NOMO-1 treated with dmso at 0.1 percent for 144 hours (cell line): ENCODE results near the gene ATP6V1F.

Experiments
- DNase-seq: peaks from one replicate; lab custom pipeline; 2025; ENCODE audit not compliant: unreplicated experiment; lab: John Stamatoyannopoulos, UW

The ATP6V1F gene

DNA sequence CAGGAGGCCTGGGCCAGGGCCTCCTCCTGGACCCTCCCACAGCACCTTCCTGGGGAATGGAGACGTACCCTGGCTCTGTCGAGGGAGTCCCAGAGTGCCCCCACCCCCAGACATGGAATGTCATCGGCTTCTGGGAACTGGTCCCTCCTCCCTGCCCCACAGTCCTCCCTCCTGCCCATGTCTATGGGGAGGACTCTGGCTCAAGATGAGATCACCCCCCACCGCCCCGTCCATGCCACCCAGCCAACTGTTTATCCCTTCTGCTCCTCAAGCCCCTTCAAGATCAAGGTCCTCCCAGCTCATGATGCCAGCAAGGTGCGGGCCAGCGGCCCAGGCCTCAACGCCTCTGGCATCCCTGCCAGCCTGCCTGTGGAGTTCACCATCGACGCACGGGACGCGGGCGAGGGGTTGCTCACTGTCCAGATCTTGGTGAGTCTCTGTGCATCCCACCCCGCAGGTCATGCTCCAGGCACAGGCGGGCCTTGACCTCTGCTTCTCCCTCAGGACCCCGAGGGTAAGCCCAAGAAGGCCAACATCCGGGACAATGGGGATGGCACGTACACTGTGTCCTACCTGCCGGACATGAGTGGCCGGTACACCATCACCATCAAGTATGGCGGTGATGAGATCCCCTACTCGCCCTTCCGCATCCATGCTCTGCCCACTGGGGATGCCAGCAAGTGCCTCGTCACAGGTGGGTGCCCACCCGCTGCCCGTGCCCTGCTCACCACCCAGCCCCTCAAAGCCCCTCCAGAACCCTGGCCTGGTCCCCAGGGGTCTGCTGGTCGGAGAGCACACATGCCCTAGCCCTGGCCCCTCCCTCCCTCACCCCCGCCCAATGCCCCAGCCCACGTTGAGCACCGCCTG, 14.1 kb upstream of the ATP6V1F start:
- DNase-seq, result no peak

DNA sequence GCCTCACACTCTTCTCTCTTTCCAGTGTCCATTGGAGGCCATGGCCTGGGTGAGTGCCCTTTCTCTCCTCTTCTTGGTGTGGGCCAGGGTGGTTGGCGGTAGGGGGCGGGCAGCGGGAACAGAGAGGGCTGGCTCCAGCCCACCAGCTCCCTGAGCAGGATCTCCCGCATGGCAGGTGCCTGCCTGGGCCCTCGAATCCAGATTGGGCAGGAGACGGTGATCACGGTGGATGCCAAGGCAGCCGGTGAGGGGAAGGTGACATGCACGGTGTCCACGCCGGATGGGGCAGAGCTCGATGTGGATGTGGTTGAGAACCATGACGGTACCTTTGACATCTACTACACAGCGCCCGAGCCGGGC, 13.5 kb upstream of the ATP6V1F start:
- DNase-seq, result no peak

DNA sequence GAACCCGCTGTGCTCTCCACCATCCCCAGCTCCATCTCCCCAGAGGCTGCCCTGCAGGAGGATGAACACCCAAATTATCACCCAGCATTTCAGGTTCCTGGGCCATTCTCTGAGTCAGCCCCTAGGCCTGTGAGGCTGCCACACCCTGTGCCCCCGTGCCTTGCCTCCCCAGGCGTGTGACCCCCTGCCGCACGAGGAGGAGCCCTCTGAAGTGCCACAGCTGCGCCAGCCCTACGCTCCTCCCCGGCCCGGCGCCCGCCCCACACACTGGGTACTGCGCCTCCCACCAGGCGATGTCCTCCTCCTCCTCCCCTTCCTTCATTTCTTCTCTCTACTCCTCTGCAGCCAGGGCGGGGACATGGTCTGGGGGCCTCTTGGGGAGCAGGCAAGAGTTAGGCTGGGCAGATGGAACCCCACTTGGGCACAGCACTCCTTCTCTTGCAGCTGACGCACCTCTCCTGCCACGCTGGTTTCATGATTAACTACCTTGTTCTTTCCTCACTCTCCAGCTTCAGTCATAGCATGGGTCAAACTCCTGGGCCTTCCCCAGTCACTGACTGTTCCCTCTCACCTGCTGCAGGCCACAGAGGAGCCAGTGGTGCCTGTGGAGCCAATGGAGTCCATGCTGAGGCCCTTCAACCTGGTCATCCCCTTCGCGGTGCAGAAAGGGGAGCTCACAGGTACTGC, 12.7 kb upstream of the ATP6V1F start:
- DNase-seq, result no peak

DNA sequence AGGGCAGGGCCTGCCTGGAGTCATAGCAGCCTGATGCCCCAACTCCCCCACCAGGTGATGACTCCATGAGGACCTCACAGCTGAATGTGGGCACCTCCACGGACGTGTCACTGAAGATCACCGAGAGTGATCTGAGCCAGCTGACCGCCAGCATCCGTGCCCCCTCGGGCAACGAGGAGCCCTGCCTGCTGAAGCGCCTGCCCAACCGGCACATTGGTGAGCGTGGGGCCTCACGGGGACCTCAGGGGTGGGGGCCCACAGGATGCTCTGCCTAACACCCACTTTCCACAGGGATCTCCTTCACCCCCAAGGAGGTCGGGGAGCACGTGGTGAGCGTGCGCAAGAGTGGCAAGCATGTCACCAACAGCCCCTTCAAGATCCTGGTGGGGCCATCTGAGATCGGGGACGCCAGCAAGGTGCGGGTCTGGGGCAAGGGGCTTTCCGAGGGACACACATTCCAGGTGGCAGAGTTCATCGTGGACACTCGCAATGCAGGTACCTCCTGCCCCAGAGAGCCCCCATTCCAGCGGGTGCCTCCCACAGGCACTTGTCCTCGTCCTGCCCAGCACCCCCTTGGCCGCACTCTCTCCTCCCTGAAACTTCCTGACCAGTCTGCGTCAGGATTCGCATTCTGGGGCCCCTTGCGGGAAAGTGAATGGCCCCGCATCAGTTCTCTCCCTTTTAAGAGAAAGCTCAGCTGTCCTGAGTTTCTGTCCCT, 10.0 kb upstream of the ATP6V1F start:
- DNase-seq, result no peak

DNA sequence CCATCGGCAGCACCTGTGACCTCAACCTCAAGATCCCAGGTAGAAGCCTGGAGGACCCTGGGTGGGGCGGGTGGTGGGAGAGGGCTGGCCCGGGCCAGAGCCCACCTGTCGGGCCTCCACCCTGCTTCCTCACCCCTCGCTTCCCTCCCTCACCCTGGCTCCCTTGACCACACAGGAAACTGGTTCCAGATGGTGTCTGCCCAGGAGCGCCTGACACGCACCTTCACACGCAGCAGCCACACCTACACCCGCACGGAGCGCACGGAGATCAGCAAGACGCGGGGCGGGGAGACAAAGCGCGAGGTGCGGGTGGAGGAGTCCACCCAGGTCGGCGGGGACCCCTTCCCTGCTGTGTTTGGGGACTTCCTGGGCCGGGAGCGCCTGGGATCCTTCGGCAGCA, 8.9 kb upstream of the ATP6V1F start:
- no peak for DNase-seq

DNA sequence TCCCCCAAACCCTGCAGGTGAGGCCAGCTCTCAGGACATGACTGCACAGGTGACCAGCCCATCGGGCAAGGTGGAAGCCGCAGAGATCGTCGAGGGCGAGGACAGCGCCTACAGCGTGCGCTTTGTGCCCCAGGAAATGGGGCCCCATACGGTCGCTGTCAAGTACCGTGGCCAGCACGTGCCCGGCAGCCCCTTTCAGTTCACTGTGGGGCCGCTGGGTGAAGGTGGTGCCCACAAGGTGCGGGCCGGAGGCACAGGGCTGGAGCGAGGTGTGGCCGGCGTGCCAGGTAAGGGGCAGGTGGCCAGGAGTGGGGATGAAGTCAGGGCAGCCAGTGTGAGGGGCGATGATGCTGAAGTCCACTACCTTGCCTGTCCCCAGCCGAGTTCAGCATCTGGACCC, 8.3 kb upstream of the ATP6V1F start:
- no peak for DNase-seq

DNA sequence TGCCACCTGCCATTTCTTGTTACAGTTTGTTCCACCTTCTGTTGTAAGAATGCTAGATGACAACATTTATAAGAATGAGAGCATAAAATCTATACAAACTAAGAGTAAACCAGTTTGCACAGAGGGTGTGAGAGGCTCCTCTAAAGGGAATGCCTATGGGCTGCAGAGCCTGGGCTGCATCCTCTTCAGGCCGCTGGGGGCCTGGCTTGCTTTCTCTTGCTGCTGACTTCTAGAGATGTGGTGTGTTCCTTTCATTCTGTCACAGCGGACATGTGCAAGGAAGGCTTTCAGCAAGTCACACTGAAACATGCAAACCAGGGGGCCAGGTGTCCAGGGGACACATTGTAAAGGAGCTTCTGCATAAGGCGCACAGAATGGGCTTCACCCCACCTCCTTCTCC, 7.1 kb upstream of the ATP6V1F start:
- no peak for DNase-seq

DNA sequence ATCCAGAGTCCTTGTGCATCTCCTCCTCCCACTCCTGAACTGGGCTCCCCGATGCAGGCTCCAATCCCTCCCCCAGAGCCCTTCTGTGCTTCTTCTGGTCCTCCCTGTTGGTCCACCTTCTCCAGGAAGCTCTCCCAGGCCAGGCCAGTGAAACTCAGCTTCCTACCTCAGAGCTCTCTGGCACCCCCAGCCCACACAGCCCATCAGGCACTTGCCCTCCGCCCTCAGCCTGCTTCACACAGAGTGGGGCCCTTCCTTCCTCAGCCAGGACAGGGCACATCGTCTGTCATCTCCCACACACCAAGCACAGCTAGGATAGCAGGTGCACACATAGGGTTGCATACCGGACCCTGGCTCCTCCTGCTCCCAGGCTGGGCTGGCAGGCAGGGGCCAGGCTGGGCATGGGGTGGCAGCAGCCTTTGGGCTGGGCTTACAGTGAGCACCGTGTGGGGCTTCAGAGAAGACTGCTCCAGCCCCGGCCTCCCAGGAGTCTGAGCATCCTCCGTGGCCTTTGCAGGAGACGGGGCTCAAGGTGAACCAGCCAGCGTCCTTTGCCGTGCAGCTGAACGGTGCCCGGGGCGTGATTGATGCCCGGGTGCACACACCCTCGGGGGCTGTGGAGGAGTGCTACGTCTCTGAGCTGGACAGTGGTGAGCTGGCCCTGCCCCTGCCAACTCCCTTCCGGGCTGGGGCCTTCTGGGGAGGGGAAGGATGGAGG, 6.5 kb upstream of the ATP6V1F start:
- DNase-seq, result no peak

DNA sequence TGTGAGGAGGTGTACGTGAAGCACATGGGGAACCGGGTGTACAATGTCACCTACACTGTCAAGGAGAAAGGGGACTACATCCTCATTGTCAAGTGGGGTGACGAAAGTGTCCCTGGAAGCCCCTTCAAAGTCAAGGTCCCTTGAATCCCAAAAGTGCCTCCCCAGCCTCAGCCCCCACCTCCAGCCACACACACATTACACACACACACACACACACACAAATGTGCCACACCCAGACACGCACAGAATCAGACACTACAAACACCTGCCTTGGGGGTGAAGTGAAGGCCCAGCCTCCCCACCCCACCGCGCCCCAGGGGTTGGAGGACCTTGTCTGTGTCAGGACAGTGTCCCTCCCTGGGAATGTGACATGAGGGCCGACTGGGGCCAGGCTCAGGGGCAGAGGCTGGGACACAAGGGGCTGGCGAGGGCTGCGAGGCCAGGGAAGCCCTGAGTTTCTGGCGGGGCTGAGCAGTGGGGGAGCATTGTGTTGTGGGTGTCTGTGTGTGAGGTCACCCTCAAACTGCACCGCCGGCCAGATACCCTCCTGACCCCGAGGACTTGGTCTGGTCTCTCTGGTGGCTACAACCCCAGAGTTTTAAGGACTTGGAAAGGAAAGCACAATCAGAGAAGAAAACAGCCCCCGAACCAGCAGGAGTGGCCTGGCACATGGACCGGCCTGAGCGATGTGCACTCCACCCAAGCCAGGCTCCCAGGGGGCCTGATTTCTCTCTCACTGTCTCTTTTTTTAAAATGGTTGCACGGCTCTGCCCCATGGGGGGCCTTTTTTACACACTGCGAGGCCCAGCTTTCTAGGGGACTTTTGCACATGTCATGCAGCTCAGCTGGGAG, 4.0 kb upstream of the ATP6V1F start:
- no peak for DNase-seq

DNA sequence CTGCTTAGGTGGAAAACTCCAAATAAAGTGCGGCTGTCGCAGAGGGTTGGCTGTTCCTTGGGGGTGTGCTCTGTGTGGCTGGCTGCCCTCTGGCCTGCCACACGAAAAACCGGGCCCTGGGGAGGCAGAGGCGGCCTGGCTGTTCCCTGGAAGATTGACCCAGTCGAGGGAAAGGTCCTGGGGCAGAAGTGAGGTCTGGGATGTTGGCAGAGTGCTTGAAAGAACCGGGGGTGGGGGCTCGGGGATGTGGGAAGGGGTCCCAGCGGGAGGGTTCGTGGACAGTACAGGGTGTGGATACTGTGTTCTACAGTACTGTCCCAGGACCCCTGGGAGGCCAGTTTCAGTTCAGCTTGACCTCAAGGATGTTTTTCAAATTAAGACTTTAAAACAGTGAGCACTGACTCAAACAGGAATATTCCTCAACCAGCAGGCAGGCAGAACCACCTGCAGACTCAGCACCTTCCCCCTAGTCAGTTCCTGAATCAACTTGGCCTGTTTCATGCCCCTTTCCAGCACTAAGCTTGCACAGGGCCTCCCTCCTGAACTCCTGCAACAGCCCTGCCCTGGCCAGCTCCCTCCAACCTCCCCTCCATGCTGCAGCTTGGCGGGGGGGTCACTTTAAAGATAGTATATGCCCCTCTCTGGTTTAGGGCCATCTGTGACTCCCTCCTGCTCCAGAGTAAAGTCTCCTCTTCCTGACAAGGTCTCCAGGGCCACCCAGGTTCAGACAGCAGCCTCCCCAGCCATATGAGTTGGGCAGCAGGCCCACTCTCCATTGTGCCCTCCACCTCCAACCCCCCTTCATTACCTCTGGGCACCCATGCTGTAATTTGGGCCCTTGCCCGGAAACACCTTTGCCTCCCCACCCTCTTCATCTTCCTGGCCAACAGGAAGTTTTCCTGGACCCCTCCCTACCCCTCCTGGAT, 3.2 kb upstream of the ATP6V1F start:
- no peak for DNase-seq

DNA sequence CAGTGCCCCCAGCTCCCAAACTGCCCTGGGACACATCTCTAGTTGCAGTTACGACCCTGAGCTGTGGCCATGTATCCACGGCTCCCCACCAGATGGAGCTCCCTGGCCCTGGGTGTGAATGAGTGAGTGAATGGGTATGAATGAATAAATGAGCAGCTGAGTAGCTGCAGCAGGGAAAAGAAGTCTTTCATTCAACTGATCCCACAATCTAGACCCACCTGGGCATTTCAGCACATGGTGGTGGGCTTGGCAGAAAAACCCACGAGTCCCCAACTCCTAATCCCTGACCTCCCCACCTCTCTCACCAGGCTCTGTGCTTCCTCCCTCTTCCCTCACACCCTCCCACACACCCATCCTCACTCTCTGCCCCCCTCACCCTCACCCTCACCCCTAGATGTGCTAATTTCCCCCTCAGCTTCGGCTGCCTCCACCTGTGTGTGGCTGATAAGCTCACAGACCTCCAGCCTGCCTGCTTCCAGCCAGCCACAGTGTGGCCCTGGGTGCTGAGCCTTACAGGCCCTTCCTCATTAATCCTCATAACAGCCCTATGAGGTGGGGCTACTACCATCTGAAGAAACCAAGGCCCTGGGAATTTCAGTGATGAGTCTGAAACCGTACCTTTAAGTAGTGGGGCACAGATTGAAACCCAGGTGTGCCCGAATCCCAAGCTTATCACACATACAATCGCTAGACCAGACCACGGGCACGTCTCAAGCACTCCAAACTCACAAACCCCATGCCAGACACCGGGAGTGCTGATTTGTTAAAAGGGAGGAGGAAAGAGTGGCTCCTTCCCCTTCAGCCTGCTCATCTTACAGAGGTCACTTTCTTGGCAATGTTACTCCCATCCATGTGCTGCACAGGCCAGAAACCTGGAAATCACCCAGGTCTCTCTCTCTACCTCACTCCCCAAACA, 2.2 kb upstream of the ATP6V1F start:
- DNase-seq, result no peak

DNA sequence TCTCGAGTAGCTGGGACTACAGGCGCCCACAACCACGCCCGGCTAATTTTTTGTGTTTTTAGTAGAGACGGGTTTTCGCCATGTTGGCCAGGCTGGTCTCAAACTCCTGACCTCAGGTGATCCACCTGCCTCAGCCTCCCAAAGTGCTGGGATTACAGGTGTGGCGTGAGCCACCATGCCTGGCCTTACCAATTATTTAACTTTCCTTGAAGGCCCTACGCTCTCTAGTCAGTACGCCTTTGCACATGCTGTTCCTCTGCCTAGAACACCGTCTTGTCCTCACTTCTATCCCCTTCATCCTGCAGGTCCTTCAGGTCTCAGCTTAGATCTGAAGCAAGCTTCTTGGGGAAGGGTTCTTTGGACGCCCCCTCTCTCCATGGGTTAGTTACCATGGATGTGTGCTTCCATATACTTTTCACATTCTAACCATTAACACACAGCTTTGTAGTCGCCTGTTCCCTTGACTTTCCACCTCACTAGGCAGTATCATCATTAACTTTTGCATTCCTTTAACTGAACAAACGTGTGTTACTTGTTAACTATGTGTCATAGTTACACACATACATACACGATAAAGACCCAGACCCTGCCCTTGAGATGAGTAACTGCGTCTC, 592 bp upstream of the ATP6V1F start:
- DNase-seq, result no peak

DNA sequence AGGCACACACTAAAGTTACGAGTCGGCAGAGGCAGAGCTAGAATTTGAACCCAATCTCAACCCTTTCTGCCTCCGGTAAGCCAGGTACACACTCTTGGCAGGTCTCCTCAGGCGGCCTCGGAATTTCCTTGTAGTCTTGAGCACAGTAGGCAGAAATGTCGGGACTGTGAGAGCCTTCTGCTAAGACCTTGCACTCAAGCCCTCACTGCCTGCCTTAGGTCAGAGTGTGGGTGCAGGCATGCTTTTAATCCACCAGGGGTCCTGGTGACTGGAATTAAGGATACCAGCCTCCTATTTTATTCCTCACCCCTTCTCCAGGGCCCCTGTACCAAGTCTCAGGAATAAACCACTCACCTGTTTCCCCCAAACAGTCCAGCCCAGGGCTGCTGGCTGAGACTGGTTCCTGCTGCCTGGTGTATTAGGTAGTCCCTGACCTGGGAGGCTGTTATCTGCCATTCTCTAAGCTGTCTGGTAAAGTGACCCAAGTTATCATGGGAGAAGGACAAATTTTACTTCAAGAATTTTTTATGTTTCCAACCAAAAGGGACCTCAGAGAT, 855 bp downstream of the ATP6V1F start:
- DNase-seq, result no peak

DNA sequence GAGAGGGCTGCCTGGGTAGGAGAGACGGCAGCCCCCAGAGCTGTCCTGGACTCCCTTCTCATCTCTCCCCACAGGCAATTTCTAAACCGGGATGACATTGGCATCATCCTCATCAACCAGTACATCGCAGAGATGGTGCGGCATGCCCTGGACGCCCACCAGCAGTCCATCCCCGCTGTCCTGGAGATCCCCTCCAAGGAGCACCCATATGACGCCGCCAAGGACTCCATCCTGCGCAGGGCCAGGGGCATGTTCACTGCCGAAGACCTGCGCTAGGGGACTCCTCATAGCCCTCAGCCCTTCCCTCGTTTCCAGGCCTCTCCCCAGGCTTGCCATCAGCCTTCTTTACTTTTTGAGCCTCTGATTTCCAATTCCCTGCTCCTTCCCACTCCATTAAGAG, 2.6 kb downstream of the ATP6V1F start:
- no peak for DNase-seq

DNA sequence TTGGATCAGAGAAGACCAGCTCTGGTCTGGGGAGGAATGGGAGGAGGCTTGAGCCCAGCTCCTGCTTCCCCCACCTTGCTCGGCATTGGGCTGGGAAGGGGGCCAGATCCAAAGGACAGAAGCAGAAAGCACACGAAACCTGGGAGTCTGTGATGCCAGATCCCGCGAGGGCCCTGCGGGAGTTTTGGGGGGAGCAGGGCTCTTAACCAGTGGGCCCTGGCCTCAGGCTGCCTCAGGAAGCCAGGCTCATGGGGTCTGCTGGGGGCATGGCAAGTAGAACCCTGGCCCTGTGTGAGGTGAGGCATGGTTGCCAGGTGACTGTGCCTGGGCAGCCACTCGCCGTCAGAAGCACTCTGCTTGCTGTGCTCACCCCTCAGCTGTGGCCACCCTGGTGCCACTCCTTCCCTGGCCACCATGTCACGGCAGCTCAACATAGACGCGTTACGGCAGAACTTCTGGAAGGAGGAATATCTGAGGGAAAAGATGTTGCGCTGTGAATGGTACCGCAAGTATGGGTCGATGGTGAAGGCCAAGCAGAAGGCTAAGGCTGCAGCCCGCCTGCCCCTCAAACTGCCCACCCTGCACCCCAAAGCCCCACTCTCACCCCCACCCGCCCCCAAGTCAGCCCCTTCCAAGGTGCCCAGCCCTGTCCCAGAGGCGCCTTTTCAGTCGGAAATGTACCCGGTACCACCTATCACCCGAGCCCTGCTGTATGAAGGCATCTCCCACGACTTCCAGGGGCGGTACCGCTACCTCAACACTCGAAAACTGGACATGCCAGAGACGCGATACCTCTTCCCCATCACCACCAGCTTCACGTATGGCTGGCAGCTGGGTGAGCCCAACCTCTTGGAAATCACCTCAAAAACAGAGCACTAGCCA, 3.6 kb downstream of the ATP6V1F start:
- no peak for DNase-seq

DNA sequence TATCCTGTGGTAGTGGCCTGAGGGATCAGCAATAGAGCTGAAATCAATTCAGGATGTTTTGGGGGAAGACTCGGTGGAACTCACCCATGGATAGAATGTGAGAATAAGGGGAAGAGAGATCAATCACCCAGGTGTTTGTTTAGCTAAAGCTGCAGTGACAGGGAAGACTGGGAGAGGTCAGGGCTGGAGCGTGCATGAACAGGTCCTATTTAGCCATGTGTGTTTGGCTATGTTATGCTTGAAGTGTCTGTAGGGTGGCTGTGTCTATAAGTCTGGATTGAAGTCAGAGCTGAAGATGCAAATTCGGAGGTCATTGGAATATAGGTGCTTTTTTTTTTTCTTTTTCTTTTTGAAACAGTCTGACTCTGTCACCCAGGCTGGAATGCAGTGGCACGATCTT, 4.6 kb downstream of the ATP6V1F start:
- no peak for DNase-seq
